GM19463 (cell line): ENCODE results near the gene SHISAL1.

Source experiments
- ATAC-seq: cut with Tn5 transposase; IDR thresholded peaks from one replicate; pipeline ENCODE4 v1.9.1; 2021; ENCODE audit warnings: mild to moderate bottlenecking, moderate library complexity; ENCODE audit not compliant: unreplicated experiment

SHISAL1 gene

DNA sequence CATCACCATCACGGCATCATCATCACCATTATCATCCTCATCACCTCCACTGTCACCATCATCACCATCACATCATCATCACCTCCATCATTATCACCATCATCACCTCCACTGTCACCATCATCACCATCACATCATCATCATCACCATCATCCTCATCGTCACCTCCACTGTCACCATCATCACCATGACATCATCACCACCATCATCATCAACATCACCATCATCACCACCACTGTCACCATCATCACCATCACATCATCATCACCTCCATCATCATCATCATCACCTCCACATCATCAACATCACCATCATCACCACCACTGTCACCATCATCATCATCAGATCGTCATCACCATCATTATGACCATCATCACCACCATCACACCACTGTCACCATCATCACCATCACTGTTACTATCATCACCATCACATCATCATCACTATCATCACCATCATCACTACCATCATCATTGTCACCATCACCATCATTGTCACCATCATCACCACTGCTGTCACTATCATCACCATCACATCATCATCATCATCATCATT, 99.2 kb downstream of the SHISAL1 start:
- ATAC-seq = no peak

DNA sequence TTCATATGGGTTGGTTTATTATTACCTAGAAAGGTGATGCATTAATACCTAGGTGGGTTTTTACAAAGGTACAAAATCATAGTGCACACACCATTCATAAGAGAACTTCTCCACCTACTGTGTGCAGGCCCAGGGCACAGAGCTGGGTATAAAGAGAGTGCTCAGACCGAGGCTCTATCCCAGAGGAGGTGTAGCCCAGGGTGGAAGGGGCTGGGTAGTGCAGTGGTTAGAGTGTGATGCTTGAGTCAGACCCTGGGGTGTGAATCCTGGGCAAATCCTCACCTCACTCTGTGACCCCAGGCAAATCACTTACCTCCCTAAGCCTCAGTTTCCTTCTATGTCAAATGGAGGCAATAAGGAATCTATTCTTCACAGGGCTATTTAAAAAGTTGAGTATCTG, 99.8 kb downstream of the SHISAL1 start:
- no peak for ATAC-seq

DNA sequence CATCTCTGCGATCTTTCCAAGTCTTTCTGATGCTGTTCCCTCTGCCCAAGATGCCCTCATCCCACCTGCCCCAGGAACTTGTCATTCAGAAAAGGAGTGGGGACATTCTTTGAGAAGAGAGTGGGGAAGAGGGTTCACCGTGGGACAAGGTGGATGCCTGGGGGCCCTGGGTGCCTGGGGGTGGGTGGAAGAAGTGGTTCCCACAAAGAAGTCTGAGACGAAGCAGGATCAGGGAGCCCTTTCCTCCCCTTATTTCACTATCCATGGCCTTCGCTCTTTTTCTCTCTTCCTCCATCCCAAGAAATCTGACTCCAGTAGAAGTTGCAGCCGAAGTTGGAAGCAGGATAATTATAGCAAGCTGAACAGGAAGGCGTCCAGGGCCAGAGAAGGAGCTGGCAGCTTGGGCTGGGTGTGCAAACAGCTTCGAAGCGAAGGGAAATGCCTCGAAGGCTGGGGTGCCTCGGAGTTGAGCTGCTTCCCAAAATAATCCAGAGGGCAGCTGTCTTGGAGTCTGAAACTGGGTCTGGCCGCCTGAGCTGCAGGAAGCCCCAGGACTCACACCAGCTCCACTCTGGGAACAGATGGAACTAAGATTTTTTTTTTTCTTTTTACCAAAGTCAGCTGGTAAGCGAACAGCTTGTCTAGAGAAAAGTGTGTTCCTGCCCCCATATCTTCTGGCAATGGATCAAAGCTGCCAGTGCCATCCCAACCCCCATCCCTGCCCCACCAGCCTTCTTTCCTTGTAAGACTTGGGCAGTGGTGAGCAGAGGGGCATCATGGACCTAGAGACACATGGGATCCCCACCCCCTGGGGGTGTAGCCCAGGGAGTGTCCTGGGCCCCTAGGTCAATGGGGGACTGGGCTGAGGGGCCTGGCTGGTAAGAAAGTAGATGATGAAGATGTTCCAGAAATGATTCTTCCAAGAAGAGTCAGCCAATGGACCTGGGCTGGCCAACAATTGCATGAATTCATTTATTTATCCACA, 100.5 kb downstream of the SHISAL1 start:
- no peak for ATAC-seq

DNA sequence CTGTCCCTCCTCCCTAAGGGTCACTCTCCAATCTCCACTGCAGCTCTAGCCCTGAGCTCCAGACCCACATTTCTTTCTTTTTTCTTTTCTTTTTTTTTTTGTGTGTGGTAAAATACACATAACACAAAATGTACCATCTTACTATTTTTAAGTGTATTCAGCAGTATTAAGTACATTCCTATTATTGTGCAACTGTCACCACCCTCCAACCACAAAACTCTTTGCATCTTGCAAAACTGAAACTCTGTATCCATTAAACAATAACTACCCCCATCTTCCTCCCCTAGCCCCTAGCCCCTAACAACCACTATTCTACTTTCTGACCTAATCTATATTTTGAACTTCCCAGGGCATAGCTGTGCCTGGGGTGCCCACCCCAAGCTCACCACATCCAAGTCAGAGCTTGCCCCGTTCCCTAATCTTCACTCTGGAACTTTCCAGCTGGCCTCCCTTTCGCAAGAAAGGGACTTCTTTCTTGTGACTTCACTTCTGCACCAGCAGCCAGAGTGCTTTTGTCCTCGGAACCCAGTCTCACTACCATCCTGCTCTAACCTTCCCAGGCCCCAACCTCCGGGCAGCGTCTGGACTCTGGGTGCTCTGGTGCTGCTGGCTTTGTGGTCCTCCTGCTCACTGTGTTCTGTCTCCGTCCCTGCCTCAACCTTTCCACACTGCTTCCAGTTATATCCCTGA, 101.3 kb downstream of the SHISAL1 start:
- no peak for ATAC-seq

DNA sequence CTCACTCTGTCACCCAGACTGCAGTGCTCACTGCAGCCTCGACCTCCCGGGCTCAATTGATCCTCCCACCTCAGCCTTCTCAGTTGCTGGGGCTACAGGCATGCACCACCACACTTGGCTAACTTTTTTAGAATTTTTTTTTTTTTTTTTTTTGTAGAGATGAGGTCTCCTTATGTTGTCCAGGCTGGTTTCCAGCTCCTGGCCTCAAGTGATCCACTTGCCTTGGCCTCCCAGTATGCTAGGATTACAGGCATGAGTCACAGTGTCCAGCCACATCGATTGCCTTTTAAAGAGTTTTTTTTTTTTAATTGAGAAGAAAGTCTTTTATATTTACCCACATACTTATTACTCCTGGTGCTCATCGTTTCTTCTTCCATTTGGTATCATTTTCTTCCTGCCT, 102.0 kb downstream of the SHISAL1 start:
- ATAC-seq = no peak

DNA sequence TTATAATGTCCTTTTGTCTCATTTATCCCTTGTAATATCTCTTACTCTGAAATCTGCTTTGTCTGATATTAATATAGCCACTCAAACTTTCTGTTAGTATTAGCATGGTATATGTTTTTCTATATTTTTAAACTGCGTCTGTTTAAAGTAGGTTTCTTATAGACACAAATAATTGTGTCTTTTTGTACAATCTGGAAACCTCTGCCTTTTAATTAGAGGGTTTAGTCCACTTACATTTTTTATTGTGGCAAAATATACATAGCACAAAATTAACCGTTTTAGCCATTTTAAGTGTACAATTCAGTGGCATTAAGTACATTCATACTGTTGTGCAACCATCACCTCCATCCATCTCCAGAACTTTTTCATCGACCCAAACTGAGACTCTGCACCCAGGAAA, 103.4 kb downstream of the SHISAL1 start:
- no peak for ATAC-seq

DNA sequence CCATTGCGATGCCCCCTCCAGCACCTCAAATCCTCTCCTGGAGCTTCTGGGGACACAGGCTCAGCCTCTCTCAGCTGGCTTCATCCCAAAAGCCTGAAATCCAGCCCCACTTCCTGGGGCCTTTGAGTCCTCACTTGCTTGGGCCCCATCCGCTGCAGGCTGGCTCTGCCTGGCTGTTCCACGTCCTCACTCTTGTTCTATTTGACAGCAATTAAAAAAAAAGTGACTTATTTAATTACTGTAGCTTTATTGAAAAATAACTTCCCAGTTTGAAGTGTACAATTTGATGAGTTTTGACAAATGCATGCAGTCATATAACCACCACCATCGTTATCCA, 104.8 kb downstream of the SHISAL1 start:
- ATAC-seq = no peak

DNA sequence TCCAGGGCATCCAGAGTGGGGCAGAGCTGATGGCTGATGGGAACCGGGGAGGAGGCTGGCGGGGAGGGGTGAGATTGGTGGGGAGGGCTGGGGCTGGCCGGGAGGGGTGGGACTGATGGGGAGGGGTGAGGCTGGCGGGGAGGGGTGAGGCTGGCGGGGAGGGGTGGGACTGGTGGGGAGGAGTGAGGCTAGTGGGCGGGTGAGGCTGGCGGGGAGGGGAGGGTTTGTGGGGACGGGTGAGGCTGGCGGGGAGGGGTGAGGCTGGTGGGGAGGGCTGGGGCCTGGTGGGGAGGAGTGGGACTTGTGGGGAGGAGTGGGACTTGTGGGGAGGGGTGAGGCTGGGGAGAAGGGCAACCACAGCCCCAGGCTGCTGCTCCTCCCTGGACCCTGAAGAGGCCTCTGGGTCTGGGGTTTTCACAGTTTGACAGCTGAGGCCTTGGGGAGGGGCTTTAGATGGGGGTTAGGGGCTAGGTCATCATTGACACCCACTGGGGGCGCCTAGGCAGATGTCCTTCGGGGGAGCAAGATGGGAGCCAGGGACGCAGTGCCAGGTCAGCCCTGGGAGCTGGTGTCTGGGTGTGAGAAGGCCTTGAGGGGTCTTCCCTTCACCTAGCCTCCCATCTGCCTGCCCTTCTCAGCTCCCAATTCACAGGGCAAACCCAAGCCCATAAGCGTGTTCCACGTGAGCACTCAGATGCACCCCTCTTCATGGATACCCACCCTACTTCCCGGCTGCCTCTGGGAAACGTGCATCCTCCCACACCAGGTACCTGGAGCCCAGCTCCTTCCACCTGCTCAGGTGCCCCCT, 105.4 kb downstream of the SHISAL1 start:
- no peak for ATAC-seq

DNA sequence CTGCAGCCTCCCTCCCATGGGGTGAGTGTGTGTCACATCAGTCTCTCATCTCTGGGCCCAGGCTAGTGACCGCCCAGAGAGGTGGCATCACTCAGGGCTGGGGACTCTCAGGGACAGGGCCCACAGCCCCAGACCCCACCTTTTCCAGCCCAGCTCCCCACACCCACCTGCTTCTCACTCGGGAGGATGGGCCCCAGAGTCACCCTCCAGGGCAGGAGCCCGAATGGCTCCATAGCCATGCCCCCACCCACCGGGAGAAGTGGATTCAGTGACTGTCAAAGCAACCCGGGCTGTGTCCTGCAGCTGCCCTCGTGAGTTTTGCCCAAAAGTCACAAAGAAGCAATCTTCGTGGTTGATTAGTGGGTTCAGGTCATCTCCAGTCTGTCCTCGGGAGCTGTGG, 106.1 kb downstream of the SHISAL1 start:
- ATAC-seq = no peak

DNA sequence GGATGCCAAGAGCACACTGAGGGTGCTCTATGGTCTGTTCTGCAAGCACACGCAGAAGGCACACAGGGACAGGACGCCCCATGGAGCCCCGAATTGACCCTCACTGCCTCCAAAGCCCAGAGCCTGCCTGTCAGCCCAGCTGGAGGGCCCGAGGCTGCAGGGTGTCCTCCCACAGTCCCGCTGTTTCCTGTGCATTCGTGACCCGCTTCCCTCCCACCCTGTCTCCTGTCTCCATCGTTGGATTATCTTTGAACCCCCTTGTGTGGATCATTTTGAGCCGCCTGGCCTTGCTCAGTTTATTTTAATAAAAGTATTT, 106.5 kb downstream of the SHISAL1 start:
- no peak for ATAC-seq

DNA sequence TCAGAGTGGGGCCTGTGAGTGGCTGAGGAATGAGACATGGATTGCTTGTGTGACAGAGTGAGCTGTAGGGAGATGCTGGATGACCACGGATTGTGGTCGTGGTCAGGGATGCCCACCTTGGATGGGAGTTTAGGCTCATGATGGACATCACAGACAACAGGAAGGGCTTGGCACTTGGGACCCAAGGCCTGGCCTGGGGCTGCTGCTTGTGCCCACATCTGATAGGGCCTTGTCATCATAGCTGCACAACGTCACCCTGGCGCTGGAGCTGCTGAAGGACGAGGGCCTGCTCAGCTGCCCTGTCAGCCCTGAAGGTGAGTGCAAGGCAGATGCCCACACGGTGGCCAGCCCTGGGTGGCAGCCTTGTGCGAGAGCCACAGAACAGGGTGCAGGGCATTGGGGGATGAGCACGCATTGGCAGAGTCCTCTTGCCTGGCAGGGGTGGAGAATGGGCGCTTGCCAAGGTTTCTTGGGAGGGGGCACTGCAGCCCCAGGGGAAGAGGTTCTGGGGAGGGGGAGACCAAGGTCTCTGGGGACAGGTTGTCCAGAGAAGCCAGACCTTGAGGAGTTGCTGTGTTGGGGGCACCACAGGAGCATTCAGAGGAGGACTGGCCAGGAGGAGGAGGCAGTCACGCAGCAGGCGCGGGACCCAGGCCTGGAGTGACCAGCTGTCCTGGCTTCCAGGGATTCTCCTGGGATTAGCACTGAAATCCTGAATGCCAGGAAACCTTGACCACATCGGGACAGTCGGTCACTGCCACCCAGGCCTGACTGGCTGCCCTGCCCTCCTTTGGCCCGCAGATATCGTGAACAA, 107.0 kb downstream of the SHISAL1 start:
- no peak for ATAC-seq

DNA sequence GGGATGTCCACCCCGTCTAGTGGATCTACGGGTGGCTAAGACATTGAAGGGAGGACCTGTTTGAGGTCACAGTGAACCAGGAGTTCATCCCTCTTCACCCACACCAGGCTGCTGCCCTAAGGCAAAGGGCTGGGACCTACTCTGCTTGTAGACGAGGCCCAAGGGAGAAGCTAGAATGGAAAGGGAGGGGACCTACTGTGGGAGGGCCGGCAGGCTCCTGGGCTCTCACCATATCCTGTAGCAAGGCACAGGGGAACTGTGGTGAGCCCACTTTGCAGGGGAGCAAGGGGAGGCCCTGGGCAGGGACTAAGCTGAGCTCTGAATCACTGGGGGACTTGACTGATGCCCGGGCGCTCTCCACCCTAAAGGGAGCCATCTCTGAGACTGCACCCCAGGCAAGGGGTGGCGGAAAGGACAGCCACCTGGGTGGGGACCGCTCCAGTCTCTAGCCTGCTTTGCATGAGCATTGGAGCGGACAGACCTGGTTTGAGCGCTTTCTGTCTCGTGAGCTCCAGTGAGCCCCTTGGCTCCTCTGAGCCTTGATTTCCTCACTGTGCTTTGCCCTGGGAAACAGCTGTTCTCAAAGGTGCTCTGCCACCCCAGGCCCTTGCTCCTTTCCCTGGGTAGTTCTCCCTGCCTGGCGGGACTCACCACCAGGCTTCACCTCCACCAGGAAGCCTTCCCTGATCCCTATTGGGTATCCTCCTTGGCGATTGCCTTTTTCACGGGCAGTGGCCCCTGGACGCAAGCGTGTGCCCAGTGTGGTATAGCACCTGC, 107.8 kb downstream of the SHISAL1 start:
- no peak for ATAC-seq

DNA sequence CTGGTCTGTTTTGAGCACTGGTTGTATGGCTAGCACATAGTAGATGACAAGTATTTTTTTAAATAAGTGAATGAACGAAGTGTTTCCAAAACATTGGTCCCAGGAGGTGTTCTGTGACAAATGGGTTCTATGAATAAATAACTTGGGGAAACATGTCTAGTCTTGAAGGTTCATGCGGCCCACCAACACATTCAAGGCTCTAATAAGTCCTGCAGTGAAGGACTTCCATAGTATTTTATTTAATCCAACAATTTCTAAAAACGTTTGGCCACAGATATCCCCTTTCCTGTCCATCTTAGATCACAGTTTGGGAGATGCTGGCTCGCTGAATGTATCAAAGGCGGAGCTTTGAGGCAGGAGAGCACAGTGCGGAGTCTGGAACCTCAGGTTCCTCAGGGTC, 109.5 kb downstream of the SHISAL1 start:
- no peak for ATAC-seq

DNA sequence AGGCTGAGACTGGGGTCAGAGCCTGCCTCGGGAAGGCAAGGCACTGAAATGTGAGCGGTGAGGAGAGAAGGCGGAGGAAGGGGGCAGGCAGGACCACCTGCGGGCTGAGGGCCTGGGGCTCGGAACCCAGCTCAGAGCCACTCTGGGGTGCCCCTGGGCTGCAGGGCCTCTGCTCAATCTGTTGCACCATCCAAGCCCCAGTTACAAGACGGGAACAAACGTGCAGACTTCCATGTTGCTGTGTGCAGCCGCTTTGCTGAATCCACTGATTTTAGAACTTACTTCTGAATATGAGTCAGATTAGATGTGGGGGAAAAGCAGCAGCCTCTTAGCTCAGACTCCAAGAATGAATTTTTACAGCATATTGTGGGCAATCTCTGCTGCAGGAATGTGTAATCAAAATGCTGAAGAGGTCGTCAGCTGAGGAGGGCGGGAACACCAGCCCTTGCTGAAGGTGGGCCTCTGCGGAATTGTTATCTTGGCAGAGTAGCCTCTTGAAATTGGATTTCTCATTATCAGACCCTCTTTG, 110.4 kb downstream of the SHISAL1 start:
- ATAC-seq = no peak

DNA sequence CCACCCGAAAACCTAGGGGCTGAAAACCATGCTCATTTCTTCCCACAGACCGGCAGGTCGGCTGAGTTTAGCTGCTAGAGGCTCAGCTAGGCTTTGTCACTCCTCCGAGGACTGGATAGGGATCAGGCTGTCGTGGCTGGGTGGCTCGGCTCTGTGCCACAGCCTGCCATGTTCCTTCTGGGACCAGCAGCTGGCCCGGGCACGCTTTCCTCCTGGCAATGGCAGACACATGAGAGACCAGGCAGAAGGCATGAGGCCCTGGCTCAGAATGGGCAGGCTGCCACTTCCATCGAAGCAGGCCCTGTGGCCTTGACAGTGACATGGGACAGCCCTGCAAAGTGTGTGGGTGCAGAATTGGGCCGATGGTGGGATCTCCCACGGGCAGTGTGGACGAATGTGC, 111.1 kb downstream of the SHISAL1 start:
- ATAC-seq = no peak

DNA sequence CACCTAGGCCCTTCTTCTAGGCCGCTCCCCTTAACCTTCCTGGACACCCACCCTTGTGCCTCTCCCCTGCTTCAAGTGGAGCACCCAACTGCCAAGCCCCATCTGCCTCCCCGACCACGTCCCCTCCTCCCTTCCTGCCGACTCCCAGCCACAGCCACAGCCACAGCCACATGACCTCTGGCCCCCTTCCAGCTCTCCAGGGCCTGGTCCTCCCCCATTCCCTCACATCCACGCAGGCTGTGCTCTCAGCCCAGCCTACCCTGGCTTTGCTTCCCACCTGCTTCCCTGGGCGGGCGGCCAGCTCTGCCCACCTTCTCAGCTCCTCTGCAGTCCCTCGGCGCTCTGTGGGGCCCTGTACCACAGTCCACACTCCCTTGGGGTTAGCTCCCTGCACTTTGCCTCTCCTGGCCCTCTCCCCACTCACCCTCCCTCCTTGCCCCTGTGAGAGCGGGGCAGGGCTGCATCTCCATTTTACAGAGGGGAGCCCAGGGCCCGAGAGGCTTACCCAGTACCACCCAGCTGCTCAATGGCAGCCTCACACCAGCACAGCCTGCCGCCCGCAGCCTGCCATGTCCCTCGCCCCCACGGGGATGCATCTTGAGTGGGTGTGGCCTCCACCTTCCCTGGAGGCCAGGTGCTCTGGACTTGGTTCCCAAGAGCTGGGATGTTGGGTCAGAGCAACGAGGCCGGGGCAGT, 111.7 kb downstream of the SHISAL1 start:
- ATAC-seq = no peak

DNA sequence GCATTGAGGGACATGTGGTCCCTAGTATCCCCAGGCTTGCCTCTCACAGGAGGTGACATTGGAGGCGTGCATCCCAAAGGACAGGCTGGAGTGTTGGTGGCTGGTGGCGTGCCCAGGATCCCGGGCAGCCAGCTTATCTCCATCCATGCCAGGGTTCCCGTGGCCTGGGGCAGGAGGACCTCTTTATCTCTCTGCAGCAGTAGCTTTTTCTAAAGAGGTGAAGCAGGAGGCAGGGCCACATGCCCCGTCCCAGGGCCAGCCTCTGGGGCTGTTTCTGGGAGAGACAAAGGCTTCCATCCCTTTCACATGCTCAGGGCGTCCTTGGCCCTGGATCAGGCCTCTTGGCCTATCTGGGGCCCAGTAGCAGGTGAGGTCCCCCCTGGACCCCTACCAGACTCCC, 112.3 kb downstream of the SHISAL1 start:
- ATAC-seq = no peak

DNA sequence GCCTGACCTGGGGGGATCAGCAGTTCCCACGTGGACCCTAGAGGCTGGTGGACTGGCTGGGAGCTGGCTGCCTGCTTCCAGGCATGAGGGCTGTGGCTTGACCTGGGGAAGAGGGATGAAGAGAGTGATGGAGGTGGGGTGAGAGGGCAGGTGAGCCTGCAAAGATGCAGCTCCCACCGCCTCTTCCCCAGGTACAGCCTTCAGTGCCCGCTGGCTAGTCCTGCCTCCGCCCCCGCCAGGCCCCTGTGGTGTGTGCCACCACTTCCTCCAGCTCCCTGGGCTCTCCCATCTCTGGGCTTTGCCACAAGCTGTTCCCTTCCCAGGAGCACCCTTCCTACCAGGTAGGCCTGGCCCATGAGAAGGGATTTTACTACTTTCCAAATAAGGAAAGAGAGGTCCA, 112.9 kb downstream of the SHISAL1 start:
- no peak for ATAC-seq

DNA sequence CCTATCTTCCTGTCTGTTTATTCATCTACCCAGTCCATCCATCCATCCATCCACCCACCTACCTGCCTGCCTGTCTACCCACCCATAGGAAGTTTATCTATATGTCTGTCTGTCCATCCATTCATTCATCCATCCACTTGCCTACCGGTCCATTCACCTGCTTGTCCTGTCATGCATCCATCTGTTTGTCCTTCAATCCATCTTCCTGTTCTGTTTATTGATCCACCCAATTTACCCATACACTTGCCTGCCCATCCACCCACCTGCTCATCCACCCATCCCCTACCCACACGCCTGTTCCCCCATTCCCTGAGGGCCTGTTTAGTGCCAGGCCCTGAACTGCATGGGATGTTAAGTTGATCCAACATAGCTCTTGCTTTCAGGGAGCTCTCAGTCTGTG, 113.6 kb downstream of the SHISAL1 start:
- no peak for ATAC-seq
